IMR-90 (cell line): Measurements from ENCODE around the gene GTPBP6. TPM values are rescaled to one million over a fixed set of nuclear protein-coding genes. Genes with fewer than 3 reads are reported as not detected.
"Not testable (repeated sequence)": the region's sequence is repeated elsewhere in the genome, so short reads cannot be mapped to it uniquely, and the experiment has no call there.

Experiments used
- ATAC-seq: fragments of 200-7000 bp; cut with Tn5 transposase; 2 replicates; pipeline ENCODE4 v1.9.1; 2020; ENCODE audit warnings: low read depth, mild to moderate bottlenecking, moderate library complexity
- BruUV-seq: library from RNA; stranded (reverse); fragments of 400-500 nt; replicated peaks from 2 replicates; lab custom pipeline; 2021; lab: Mats Ljungman, UMichigan
- CTCF ChIA-PET: fragments of 300-600 bp; formaldehyde crosslinking; extraction: SDS; loops from one replicate; lab custom pipeline; 2021; ENCODE audit warnings: antibody characterized with exemption; lab: Yijun Ruan, JAX
- POLR2A ChIA-PET: fragments of 300-600 bp; sonication (Branson Sonifier 250); formaldehyde crosslinking; loops from one replicate; lab custom pipeline; 2022; ENCODE audit warnings: antibody characterized with exemption; ENCODE audit not compliant: unreplicated experiment; lab: Charles Lee
- DNase-seq: peaks from one replicate; pipeline ENCODE4 v3.0.0; 2013
- H2AFZ ChIP-seq: replicated peaks from 2 replicates; pipeline ENCODE3; 2013; ENCODE audit warnings: low read length, mild to moderate bottlenecking; ENCODE audit not compliant: poor library complexity
- H2AK5ac ChIP-seq: 2 replicates; pipeline ENCODE4 v1.6.1; 2013; ENCODE audit warnings: low read depth, low read length, inconsistent platforms
- H2AK9ac ChIP-seq: replicated peaks from 2 replicates; pipeline ENCODE3; 2013; ENCODE audit warnings: mild to moderate bottlenecking, low read depth, low read length, moderate library complexity; ENCODE audit not compliant: poor library complexity
- H2BK120ac ChIP-seq: 2 replicates; pipeline ENCODE4 v1.6.1; 2013; ENCODE audit warnings: low read depth, low read length, inconsistent platforms
- H2BK15ac ChIP-seq: 3 replicates; pipeline ENCODE4 v1.6.1; 2013; ENCODE audit warnings: low read depth, low read length, inconsistent platforms
- H2BK20ac ChIP-seq: 2 replicates; pipeline ENCODE4 v1.6.1; 2013; ENCODE audit warnings: low read depth, mild to moderate bottlenecking, inconsistent platforms, low read length, moderate library complexity
- H2BK5ac ChIP-seq: 2 replicates; pipeline ENCODE4 v1.6.1; 2013; ENCODE audit warnings: mild to moderate bottlenecking, low read depth, low read length, inconsistent platforms; ENCODE audit not compliant: poor library complexity, severe bottlenecking
- H3K14ac ChIP-seq: replicated peaks from 2 replicates; pipeline ENCODE4 v1.6.1; 2013; ENCODE audit warnings: low read depth, low read length, inconsistent platforms
- H3K18ac ChIP-seq: 2 replicates; pipeline ENCODE4 v1.6.1; 2013; ENCODE audit warnings: low read depth, low read length, control low read depth
- H3K23ac ChIP-seq: 2 replicates; pipeline ENCODE4 v1.6.1; 2013; ENCODE audit warnings: low read depth, low read length, inconsistent platforms
- H3K27ac ChIP-seq: 2 replicates; pipeline ENCODE4 v1.5.1; 2013; ENCODE audit warnings: mild to moderate bottlenecking, control low read depth, low read length; ENCODE audit not compliant: insufficient read depth
- H3K27me3 ChIP-seq: 2 replicates; pipeline ENCODE4 v1.6.1; 2013; ENCODE audit warnings: low read length; ENCODE audit not compliant: control insufficient read depth, insufficient read depth
- H3K36me3 ChIP-seq: 2 replicates; pipeline ENCODE4 v1.6.1; 2013; ENCODE audit warnings: low read length, mixed read lengths; ENCODE audit not compliant: control insufficient read depth, insufficient read depth
- H3K4ac ChIP-seq: 2 replicates; pipeline ENCODE4 v1.6.1; 2013; ENCODE audit warnings: low read depth, low read length, inconsistent platforms
- H3K4me1 ChIP-seq: 2 replicates; pipeline ENCODE4 v1.6.1; 2013; ENCODE audit warnings: low read length, mixed read lengths; ENCODE audit not compliant: control insufficient read depth, insufficient read depth
- H3K4me2 ChIP-seq: 2 replicates; pipeline ENCODE4 v1.6.1; 2013; ENCODE audit warnings: low read depth, mild to moderate bottlenecking, control low read depth, low read length, moderate library complexity
- H3K4me3 ChIP-seq: 2 replicates; pipeline ENCODE4 v1.5.1; 2013; ENCODE audit warnings: low read depth, mild to moderate bottlenecking, control low read depth, low read length, moderate library complexity; ENCODE audit not compliant: insufficient read depth
- H3K56ac ChIP-seq: 2 replicates; pipeline ENCODE4 v1.6.1; 2013; ENCODE audit warnings: low read length, inconsistent platforms; ENCODE audit not compliant: insufficient read depth; ENCODE audit errors: extremely low read depth
- H3K79me1 ChIP-seq, 2 experiments: 2 replicates each; pipeline ENCODE4 v1.6.1; 2013; ENCODE audit warnings: low read length in 2 of 2, inconsistent platforms in 1 of 2, low read depth in 1 of 2
- H3K9ac ChIP-seq: 2 replicates; pipeline ENCODE4 v1.6.1; 2013; ENCODE audit warnings: low read depth, low read length, control low read depth
- H3K9me1 ChIP-seq: 2 replicates; pipeline ENCODE4 v1.6.1; 2013; ENCODE audit warnings: low read length, inconsistent platforms; ENCODE audit not compliant: insufficient read depth
- H3K9me3 ChIP-seq: 2 replicates; pipeline ENCODE4 v1.6.1; 2013; ENCODE audit warnings: low read length; ENCODE audit not compliant: control insufficient read depth, insufficient read depth
- H4K20me1 ChIP-seq: 2 replicates; pipeline ENCODE4 v1.6.1; 2013; ENCODE audit warnings: low read length, inconsistent platforms; ENCODE audit not compliant: insufficient read depth
- H4K5ac ChIP-seq: 2 replicates; pipeline ENCODE4 v1.6.1; 2013; ENCODE audit warnings: mild to moderate bottlenecking, low read depth, low read length, control low read depth
- H4K8ac ChIP-seq, 2 experiments: 2 replicates each; pipeline ENCODE4 v1.6.1; 2013; ENCODE audit warnings: low read depth in 2 of 2, low read length in 2 of 2, control low read depth in 1 of 2, inconsistent platforms in 1 of 2
- H4K91ac ChIP-seq: 2 replicates; pipeline ENCODE4 v1.6.1; 2013; ENCODE audit warnings: low read depth, low read length, inconsistent platforms; ENCODE audit not compliant: insufficient read depth
- WGBS, 2 experiments: methylation state at CpG; one replicate each; pipeline versions ENCODE4 v1.1.5 to v1.1.7; 2013; ENCODE audit warnings: missing lambda C conversion rate in 2 of 2; ENCODE audit not compliant: insufficient read length in 1 of 2; ENCODE audit errors: extremely low coverage in 2 of 2; 5-methylcytosine and 5-hydroxymethylcytosine counted together
- dilution Hi-C: fragments of 300-500 bp; cut with HindIII; formaldehyde crosslinking; loops from one replicate; pipeline ENCODE4 v1.14.3; 2018; ENCODE audit warnings: low sequenced_read_pairs; ENCODE audit not compliant: unreplicated experiment
- in situ Hi-C: fragments of 300-500 bp; cut with MboI; formaldehyde crosslinking; loops from 3 replicates; pipeline ENCODE4 v1.14.3; 2019; ENCODE audit warnings: low sequenced_read_pairs, inconsistent platforms, mixed read lengths
- intact Hi-C: fragments of 100-400 bp; cut with micrococcal nuclease; formaldehyde crosslinking; loops from 2 replicates; pipeline ENCODE4 v1.10.0; 2022
- polyA plus RNA-seq, 3 experiments: library from polyadenylated mRNA; depleted of rRNA; stranded (reverse); fragments of >200 nt; gene quantifications; 2 replicates each; pipeline ENCODE4 v1.2.3, GENCODE V29; 2012; ENCODE audit warnings: low replicate concordance in 1 of 3
- total RNA-seq: library from RNA; depleted of rRNA; stranded (reverse); fragments of >200 nt; gene quantifications from 2 replicates; pipeline ENCODE4 v1.2.3, GENCODE V29; 2012

Gene GTPBP6
- total and polyA plus RNA-seq, 2 of the 4 experiments (the other 2 are of a cell fraction): 24.0 to 31.6 TPM

DNA sequence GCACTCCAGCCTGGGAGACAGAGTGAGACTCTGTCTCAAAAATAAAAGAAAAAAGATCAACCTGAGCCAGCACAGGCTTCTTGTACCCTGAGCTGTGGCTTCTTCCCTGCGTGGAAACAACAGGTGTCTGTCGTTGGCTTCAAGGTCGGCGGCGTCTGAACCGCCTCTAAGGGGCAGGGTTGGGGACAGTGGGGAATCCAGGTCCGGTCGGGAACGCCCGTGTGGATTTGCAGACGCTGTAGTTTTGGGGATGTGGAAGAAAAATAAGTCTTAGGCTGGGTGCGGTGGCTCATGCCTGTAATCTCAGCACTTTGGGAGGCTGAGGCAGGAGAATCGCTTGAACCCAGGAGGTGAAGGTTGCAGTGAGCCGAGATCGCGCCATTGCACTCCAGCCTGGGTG is 54.6 kb downstream of the GTPBP6 start:
- H4K20me1 ChIP-seq, H3K14ac ChIP-seq, H3K36me3 ChIP-seq, H3K18ac ChIP-seq, CTCF ChIA-PET, H3K9ac ChIP-seq, H2BK20ac ChIP-seq, H3K9me1 ChIP-seq, DNase-seq, dilution Hi-C loops, H3K9me3 ChIP-seq, H3K23ac ChIP-seq, H3K4me3 ChIP-seq, H3K4me1 ChIP-seq, H2BK120ac ChIP-seq, H4K91ac ChIP-seq, H2BK15ac ChIP-seq, in situ Hi-C loops, H4K8ac ChIP-seq, H2AK5ac ChIP-seq, POLR2A ChIA-PET, ATAC-seq, H2AK9ac ChIP-seq, H3K56ac ChIP-seq, H3K4me2 ChIP-seq, H2AFZ ChIP-seq, H3K27me3 ChIP-seq, H3K79me1 ChIP-seq, H4K5ac ChIP-seq, H3K4ac ChIP-seq, intact Hi-C loops, H2BK5ac ChIP-seq, H3K27ac ChIP-seq, BruUV-seq: not testable (repeated sequence)
- 82% methylated on average over 10 of the region's 16 CpGs; no CpG with 5 or more reads in 1 of the 2 experiments for WGBS, 2 experiments
